SHP77 treated with DMSO at 0.1 percent for 48 hours (cell line): ENCODE results near the gene OR5B17.
"Not testable (repeated sequence)": the region's sequence is repeated elsewhere in the genome, so short reads cannot be mapped to it uniquely, and the experiment has no call there.

Experiments used
- DNase-seq: peaks from one replicate; lab custom pipeline; 2025; lab: John Stamatoyannopoulos, UW

OR5B17 gene

GRCh38 chr11:58358969-58359368 is at the start of gene OR5B17:
TSS of gene OR5B17 (minus strand) at chr11:58359069. CDS start at chr11:58359069, 0 bp downstream.
- no peak for DNase-seq

DNA sequence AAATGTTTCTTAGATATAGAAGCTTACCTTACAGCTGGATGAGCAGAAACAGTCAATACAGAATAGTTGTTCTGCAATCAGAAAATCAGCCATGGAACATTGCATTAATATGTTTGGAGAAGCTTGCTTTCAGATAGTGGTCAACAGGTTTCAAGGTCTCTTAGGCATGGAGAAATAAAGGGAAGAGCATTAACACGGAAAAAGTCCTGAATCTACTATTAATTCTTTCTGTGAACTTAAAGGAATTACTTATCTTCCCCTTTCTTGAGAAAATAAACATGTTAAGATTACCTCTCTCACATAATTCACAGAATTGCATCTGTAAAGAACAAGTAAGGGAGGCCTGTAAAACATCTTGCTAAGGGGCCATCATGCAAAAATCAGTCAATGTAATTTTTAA is 47.9 kb upstream of the OR5B17 start, which contains the start of gene OR5B3:
Gene OR5B3, minus strand, starts transcription at position 101 of the 400 bp plus-strand sequence. CDS start 3,465 bp downstream, outside the sequence.
- DNase-seq: no peak

GRCh38 chr11:58399622-58400021 is 40.8 kb upstream of the OR5B17 start:
- DNase-seq: not testable (repeated sequence)

GRCh38 chr11:58395581-58395980 is 36.7 kb upstream of the OR5B17 start:
- DNase-seq: no peak

DNA sequence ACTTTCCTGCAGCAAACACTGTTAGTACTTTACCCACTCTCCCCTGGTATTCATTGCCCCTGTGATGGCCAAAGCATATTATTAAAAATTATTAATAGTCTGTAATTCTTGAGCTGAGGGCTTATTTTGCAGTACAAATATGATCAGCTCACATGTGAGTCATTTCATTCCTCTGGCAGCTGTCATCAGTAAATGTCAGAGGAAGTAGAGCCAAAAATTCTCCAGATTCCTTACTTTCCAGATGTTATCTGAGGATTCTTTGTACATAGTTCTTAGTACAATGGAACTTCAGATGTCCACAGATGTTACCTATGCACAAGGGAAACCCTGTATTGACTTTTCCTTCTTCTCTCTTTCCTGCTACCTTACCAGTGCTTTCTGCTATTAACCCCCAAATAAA is 35.3 kb upstream of the OR5B17 start:
- no peak for DNase-seq

- DNase-seq: no peak
Observed at GRCh38 chr11:58392746-58393145, 33.9 kb upstream of the OR5B17 start.

DNA sequence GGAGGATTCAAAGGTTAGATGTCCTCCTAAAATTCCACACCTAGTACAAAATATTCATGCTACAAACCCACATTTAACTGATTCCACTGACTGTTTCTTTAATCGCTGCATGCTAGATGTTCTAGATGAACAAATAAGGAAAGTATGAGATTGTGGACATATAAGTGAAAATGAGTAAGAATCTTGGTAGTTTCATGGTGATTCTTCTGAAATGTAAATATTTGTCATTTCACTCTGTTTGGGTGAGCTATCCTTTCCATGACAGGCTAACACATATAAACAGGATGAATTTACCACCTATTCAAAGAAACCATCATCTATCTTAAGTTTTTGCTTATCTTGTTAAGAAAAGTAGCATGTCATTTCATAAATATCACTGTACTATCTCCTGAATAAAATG is 33.0 kb upstream of the OR5B17 start:
- DNase-seq: no peak

DNA sequence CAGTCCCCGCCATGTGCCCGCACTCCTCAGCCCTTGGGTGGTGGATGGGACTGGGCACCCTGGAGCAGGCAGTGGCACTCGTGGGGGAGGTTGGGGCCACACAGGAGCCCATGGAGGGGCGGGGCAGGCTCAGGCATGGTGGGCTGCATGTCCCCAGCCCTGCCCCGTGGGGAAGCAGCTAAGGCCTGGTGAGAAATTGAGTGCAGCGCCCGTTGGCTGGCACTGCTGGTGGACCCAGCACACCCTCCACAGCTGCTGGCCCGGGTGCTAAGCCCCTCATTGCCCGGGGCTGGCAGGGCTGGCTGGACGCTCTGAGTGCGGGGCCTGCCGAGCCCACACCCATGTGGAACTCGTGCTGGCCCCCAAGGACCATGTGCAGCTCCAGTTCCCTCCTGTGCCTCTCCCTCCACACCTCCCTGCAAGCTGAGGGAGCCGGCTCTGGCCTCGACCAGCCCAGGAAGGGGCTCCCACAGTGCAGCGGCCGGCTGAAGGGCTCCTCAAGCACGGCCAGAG is 31.7 kb upstream of the OR5B17 start:
- DNase-seq: no peak

DNA sequence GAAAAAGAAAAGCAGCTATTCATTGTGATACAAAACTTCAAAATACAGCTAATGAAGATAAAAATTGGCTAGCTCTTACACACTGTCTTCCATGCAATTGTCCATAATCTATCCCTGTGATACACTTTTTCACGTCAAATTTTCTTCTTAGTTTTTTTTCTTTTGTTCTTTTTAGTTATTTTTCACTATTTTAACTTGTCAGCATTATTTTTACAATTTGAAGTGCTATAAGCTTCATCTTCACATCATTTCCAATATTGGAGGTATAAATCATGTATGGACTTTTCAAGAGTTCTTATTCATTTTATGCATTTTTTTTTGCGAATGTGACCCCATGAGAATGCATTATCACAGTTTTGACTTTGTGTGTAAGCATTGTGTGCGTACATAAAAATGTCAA is 4.1 kb downstream of the OR5B17 start:
- DNase-seq: no peak

- no peak for DNase-seq
Observed at GRCh38 chr11:58345204-58345603, 13.7 kb downstream of the OR5B17 start.

- DNase-seq: no peak
Observed at GRCh38 chr11:58334708-58335107, 24.2 kb downstream of the OR5B17 start.

DNA sequence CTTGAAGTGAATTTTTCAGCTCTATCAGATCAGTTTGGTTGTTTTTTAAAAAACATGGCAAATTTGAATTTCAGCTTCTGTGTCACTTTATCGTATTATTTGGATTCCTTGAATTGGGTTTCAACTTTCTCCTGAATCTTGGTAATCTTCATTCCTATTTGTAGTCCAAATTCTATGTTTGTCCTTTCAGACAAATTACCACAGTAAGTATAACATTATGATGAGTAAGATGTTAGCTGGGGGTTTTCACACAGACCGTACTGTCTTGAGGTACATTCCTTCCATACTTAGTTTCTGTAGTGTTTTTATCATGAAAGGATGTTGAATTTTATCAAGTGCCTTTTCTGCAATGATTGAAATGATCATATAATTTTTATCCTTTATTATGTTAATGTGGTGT is 28.0 kb downstream of the OR5B17 start:
- DNase-seq: no peak

GRCh38 chr11:58318532-58318931 is 40.3 kb downstream of the OR5B17 start:
- no peak for DNase-seq

DNA sequence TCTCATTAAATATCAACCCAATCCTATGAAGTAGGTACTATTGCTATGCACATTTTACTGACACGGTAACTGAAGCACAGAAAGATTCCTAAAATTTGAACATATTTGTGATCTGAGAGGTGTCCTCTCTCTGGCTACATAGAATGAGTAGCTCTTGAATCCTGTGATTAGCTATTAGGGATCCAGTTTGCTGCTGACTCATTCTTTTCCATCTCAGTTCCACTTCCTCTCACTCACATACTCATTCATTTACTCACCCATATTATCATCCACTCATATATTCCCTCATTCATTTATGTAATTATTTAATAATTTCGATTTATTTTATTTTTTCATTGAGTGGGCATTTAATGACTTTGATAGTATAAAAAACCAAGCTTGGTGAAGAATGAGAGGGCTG is 42.7 kb downstream of the OR5B17 start:
- no peak for DNase-seq
